ENCODE results near the gene SCAMP4.
A peak's percentile ranks its signal among the peaks of the same experiment; 100 is the strongest.

The SCAMP4 gene

DNA sequence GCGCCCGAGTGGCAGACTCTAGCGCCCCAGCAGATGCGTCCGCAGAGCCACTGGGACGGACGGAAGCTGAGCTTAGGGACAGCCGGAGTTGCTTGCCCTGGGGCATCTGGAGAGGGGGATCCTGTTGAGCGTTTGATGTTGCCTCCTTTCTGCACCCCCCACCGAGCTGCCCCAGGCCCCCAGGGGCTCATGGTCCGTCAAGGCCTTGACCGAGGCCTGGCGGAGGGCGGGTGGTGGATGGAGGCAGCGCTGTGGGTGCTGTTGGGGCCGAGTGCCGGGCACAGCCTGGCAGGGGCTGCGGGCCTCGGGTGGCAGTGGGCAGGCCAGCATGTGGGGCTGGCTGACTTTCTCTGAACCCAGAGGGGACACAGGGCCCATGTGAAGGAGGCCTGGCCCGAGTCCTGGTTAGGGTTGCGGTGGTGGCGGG is 38.5 kb downstream of the SCAMP4 start:
- no peak for DNase-seq

DNA sequence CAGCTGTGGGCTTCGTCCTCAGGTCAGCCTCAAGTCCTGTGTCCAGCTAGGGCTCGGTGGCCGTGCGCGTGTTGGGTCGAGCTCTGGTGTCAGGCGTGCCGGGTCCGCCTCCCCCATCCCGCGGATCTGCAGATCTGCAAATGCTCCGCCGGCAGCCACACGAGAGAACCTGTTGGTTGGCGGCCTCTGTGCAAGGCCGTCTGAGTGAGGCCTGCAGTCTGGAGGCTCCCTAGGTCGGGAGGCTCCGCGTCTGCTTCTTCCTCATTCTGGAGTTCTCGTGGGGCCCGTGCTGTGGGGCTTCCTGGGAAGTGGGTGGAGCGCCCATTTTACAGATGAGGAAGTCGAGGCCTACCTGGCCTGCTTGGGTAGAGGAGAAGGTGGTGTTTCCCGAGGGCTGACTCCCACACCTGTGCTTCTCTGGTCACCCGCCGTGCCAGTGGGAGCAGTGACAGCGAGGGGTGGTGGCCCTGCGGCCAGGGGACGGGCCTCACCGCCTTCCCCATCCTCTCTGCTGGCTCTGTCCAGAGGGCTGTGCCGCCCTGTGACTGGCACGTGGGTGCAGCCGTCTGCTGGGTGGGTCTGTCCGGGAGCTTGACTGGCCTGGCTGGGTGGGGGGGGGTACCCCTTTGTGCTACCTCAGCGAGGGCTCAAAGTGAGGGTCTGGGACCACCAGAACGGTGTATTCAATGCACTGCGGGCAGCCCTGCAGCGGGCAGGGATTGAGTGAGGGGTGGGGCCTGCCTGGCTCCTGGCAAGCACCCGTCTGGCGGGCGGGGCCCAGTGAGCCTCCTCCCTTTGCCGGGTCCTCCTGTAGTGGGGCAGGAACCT is 39.1 kb downstream of the SCAMP4 start:
- peak; percentile 57 for DNase-seq

DNA sequence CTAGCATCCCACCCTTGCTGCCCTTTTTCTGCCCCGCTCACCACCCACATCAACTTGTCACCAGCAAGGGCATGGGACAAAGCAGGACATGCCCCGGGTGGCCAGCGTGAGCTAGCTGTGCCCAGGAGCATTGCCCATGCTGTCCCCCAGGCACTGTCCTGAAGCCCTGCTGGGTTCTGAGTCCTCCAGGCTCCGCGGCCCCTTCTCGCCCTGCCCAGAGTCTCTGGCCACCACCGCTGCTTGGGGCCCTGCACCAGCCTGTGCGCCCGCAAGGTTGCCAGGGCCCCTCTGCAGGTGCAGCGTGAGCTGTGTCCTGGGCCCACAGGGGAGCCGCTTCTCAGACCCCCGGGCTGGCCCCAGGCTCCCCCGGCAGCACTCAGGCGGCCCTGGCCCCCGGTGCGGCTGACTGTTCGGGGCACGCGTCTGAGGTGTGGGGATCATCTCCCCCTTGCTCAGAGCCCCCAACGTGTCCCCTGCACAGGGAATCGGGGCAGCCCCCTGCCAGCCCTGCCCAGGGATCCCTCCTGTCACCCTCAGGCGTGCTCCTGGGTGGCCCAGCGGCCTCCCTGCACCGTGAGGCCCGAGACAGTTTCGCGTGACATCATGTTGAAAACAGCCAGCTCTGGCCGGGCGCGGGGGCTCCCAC is 39.8 kb downstream of the SCAMP4 start:
- DNase-seq = no peak

DNA sequence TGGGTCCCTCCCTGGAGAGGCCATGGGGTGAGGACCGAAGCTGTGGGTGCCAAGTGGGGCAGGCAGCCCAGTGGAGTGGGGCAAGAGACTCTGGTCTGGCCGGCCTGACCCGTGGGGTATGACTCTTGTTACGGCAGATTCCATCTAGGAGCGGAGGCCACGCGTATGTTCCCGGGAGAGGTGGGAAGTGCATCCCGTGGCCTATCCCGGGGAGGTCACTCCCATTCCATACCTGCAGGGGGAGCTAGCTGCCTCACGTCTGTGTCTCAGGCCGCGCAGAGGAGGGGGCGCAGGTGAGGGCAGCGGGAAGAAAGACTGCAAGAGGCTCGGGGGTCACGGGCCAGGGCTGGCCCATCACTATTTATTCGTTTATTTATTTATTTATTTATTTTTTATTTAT is 40.7 kb downstream of the SCAMP4 start:
- DNase-seq = peak; percentile 35

DNA sequence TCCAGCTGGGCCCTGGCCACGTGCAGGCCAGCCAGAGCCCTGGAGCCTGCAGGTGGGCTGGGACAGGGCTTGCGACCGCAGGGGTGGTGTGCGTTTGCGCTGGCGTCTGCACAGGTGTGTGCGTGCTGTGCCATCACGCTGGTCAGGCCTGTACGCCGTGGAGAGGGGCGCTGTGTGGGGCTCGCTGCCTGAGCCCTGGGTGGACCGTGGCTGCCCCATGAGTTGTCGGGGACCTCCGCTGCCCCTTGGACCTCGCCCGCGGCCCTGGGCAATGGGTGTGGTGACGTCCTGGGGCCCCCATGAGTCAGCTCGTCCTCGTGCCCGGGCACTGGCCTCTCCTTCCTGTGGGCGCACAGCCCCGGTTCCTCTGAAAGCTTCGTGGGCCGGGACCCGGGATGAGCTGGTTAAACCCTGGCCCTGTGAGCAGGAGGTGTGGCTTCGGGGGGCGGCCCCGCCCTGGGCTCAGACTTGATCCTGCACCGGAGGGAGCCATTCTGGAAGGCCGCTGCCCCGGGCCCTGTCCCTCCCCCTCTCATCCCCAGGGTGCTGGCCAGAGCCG is 42.5 kb downstream of the SCAMP4 start:
- no peak for DNase-seq

DNA sequence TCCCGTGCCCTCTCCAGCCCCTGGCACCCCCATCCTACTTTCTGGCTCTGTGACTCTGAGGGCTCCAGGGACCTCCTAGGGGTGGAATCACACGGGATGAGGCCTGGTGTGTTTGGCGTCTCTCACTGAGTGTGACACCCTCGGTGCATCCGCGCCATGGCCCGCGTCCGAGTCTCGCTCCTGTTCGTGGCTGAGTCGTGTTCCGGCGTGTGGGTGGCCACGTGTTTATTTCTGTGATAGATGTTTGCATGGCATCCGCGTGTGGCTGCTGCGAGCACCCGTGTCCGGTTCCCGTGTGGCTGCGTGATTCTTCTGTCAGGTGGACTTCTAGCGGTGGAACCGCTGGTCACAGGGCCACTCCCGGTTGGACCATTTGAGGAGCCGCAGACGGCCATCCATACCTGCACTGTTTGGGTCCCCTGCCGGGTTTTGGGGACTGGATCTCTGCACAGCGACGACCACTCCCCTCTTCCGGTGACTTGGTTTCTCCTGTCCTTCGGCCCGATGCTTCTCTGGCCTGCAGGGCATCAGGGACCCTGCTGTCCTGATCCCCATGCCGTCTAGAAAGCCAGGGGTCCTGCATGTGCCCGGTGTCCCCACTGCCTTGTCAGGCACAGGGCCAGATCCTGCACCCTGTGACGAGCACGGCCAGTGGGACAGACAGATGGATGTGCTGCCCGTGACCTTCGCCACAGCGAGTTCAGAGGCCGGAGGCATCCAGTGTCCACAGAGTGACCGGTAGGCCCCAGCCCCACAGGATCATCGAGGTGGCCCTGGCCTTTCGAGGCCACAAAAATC is 44.3 kb downstream of the SCAMP4 start:
- no peak for DNase-seq

DNA sequence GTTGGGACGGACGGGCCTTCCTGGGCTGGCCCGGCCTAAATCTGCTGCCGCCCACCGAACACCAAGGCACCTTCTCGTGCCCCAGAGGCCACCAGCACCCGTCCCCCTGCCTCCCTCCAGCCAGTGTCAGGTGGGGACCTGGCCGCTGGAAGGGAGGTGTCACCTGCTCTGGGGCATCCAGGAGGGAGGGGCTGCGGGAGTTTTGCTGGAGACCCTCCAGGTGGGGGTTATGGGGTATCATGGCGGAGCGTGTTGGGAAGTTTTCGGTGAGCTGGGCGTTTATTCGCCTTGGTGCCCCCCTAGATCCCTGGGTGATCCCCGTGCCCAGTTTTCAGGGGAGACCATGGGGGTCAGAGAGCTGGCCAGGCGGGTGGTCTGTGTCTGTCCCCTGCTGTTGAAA is 45.4 kb downstream of the SCAMP4 start:
- DNase-seq = no peak

DNA sequence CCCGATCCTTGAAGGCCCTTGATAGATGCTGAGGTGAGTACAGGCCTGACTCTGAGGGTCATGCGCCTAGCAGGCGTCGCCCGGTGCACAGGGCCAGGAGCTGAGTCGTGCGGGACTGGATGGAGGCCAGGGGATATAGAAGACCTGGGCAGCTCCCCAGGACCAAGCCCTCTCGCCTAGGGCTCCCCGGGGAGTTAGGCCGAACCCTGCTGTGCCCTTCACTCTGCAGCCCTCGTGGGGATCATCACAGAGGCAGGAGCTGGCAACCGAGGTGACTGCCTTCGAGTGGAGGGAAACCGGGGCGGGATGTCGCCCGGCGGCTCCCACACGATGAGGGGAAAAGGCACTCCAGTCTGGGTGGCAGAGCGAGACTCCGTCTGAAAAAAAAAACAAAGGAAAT is 47.4 kb downstream of the SCAMP4 start:
- DNase-seq = no peak

DNA sequence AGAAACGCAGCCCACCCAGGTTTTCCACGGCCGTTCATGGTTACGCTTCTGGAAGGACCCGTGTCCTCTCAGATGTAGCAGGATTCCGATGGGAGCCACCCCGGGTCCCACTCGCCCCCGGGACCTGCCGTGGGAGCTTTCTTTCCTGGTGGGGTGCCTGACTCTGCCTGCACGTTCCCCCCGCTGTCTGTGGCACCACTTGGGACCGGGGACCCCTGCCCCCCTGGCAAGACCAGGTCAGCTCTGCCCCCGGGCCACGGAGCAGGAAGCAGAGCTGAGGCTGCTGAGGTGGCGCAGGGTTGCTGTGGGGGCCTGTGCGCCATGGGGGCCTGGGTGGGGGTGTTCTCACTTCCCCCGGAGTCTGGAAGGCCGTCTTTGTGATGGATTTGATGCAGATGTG is 47.8 kb downstream of the SCAMP4 start:
- no peak for DNase-seq

DNA sequence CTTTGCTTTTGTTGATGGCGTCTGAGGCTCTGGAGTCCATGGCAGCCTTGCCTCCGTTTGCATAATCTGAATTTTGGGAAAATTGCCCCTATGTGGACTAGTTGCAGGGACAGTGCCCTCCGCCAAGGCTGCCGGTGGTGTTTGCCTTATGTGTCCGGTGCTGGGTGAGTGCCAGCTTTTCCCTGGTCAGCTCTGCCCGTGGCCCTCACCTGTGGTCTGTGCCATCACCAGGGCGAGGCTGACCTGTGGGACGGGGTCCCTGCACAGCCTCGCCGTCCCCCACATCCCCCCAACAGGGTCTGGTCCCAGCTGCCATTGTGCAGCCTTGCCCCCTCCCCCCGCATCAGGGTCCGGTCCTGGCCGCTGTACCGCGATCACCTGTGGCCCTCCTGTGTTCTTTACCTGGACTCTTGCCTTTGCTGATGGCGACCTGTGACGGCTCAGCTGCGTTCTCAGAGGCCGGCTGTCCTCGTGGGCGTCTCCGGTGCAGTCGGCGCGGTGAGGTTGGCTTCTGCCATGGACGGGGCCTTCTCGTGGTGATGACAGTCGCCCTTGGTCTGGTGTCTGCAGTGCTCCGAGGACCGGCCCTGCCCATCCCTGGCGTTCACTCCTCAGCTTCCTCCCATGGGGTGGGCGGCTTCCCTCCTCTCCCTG is 48.4 kb downstream of the SCAMP4 start:
- DNase-seq = no peak

DNA sequence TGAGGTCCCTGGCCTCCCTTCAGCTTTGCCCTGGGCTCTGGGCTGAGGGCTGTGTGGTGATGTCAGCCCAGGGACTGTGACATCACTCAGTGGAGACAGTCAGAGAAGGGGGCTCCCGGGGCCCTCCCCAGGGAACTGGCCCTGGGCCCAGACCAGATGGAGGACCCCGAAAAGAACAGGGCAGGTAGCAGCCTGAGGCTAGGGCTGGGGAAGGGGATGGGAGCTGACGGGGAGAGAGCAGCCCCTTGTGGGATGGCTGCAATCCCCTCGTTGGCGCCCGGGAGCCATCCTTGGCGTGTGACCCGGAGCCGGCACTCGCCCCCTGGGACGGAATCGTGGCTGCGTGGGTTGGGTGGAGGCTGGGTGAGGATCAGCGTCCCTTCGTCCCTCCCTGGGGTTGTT is 49.3 kb downstream of the SCAMP4 start:
- no peak for DNase-seq

DNA sequence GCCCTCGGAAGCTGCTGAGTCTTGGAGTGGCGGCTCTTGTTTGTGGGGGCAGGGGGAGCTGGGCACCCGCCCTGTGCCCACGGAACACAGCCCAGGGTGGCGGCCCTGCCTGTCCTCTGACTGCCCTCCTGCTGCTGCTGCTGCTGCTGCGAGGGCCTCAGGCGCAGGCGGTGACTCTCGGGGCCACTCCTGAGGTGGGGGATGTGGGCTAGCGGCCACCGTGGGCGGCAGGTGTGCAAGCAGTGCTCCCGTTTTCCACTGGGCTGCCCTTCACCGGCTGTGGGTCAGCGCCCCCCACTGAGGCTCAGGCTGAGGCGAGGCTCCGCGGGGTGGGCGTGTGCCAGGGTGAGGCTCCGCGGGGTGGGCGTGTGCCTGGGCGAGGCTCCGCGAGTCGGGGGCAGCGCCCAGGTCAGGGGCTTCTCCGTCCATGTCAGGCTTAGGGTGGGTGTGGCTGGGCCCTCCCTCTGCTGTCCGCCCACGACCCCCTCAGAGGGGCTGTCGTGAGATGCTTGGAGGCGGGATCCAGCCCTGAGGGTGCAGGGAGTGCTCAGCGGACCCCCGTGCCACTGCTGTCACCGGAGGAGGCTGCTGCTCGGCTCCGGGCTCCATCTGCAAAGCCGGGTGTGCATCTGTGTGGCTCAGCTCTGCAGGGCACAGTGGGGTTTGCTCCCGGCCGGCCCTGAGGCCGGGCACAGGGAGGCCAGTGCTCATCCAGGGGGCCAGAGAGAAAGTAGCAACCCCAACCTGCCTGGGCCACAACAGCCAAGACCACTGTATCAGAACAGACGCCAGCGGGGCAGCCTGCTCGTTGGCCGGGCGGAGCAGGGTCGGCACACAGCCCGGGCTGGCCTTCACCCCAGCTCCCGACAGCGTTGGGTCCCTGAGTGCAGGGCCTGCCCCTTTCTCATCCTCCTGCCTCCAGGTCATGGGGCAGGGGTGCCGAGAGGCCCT is 50.2 kb downstream of the SCAMP4 start:
- DNase-seq = peak; percentile 22

DNA sequence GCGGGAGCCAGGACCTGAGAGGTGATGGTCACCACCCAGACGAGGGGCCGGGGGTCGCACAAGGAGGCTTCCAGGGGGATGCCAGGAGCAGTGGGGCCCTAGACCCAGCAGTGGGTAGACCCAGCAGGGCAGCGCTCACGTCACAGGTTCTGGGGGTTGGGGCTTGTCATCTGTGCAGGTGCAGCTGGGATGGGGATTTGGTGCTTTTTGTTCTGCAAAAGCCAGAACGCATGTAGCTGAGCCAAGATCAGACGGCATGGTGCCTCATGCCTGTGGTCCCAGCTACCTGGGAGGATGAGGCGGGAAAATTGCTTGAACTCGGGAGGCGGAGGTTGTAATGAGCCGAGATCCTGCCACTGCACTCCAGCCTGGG is 50.9 kb downstream of the SCAMP4 start:
- DNase-seq = no peak

DNA sequence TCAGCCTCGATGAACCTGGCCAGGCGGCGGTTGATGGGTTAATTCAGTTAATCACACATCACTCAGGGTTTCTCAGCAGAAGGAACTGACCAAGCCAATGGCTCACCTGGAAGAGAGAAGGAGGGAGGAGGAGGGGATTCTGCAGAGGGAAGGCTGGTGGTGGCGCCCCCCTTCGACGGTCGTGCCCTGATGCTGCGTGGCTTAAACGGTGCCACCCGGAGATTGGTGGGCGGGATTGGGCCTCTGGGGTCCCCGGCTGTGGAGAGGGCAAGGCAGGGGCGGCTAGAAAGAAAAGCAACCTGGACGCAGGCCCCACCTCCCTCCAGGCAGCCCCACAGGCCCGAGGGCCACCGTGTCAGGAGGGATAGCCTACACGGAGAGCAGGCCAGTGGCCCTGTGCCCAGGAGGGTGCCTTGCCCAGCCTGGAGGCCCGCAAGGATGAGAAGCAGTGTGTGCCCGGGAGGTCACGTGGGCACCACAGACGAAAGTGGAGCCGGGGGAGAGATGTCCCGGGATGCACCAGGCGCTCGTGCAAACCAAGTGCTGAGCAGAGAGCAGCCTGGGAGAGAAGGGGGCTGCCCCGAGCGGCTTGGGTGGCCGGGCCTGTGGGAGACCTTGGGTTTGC is 51.8 kb downstream of the SCAMP4 start:
- DNase-seq = no peak

DNA sequence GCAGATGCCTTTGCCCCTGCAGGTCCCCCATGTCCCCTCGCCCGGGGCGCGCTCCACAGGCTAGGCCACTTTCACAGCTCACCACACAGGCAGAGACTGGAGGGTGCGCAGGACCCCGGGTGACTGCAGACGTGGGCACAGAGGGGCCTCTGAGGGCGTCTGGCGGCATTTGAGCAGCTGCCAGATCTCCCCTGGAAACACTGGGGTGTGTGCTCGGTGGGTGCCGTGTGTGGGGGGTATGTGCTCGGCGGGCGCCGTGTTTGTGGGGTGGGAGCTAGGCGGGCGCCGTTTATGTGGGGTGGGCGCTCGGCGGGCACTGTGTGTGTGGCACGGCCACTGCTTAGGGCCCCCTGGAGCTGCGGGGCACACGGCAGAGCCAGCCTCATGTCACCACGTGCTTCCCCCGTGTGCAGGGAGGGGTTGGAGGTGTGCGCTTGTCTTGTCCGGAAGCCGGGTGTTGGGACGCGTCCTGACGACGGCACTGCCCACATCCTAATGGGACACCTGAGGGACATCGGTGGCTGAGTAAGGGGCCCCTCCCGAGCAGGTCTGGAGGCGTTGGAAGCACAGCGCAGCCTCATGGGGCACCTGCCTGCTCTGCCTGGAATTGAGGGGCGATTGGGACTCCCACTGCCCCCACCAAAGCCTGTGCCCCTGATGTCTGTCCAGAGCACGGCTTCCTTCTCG is 52.5 kb downstream of the SCAMP4 start:
- no peak for DNase-seq

DNA sequence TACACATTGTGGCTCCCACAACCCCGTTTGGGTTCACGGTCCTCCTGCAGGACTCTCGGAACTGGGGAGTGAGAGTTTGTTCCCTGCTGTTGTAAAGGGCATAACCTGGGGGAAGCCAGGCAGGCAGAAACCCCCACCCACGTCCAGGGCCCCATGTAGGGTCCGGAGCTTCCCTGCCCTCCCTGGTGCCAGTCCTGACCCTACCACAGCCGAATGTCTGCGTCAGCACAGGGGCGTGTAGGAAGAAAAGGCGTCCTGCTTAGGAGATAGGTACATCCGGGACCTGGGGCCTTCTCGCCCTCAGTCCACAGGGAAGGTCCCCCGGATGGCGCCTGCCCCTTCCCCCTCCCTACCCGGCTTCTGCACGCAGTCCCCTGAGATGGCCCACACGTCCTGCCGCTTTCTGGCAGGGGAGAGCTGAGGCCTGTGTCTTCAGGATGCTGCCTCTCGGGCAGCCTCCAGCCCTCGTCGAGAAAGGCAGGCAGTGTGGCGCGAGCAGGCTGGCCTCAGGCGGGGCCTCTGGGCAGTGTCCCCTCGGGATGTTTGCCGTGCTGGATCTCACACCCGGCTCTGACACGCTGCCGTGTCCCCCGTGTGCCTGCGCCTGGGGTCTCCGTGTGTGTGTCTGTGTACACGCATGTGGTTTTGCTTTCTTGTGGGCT is 54.9 kb downstream of the SCAMP4 start:
- DNase-seq = no peak

DNA sequence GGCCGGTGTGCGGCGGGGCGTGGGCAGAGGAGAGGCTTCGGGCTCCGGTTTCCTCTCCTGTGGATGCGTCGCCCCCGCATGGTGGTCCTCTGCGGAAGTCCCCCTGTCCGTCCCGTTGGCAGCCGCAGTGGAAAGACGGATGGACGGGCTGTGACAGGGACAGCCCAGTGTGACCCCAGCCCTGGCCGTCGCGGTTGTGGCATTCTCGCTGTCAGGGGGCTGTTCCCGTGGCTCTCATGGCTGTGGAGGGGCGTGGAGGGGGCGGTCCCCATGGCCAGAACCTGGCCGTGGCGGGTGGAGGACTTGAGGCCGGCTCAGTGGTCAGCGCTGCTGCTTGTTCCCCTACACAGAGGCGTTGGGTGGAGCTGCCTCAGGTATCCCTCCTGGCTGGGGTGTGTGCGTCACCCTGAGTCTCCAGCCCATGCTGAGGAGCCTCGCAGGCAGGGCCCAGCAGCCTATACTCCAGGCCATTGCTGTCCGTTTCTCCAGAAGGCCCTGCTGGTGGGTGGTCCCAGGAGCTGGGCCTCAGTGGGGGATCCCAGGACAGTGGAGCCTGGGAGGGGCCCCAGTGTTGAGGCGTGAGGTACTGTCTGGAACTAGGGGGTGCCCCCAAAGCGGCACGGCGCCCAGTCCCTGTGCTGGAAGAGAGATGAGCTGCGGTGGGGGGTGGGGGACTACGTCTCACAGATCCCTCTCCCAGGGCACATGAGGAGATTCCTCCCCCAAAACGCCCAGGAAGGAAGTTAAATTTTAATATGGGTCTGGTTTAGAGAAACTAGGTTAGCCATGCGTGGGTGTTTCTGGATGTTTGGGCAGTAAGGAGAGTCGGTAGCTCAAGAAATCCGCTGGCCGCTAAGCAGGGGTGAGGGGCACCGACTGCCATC is 56.0 kb downstream of the SCAMP4 start:
- DNase-seq = no peak

DNA sequence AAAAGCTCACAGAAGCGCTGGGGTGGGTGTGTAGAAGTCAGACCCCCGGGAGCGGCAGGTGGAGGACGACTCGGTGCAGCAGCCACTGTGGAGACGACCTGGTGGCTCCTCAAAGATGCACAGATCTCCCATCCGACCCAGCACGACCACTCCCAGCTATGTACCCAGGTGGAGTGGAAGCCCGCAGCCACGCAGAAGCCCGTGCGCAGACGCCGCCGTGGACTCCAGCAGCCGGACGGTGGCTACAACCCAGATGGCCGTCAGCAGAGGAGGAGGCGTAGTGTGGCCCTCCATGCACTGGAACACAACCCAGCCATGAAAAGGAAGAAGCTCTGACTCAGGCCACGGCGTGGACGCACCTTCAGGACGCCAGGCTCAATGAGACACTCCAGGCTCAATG is 57.5 kb downstream of the SCAMP4 start:
- DNase-seq = no peak

DNA sequence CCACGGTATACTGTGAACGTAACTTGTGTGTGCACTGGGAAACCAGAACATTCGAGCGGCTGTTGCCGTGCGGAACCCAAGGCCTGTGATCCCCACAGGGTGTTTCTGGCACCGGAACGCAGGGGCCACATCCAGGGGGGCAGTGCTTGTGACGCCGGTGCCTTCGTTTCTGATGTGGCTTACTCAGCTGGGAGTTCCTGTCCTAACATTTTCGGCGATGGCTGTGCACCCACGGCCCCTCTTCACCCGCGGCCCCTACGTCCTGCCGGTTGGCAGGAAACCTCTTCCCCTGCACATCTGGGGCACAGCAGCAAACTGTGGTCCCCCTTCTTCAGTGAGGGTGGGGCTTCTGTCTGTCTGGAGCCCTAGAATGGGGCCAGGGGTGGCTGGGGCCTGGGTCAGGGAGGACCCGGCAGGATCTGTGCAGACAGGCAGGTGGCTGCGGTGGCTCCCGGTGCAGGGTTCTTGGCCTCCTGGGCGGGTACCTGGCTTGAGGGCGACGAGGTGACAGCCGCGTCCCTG is 61.9 kb downstream of the SCAMP4 start:
- no peak for DNase-seq

Measured in hematopoietic multipotent progenitor cell treated with erythropoietin and hydrocortisone succinate and interleukin-3 and kit ligand, for 6 days (in vitro differentiated cells).